ENCODE results near the gene LTBP3. TPM values are rescaled to one million over a fixed set of nuclear protein-coding genes. Genes with fewer than 3 reads are reported as not detected.
"Not testable (repeated sequence)": the region's sequence is repeated elsewhere in the genome, so short reads cannot be mapped to it uniquely, and the experiment has no call there.

Gene LTBP3
- total RNA-seq, 2 experiments from 2014 or later: 39.7 to 45.7 TPM

DNA sequence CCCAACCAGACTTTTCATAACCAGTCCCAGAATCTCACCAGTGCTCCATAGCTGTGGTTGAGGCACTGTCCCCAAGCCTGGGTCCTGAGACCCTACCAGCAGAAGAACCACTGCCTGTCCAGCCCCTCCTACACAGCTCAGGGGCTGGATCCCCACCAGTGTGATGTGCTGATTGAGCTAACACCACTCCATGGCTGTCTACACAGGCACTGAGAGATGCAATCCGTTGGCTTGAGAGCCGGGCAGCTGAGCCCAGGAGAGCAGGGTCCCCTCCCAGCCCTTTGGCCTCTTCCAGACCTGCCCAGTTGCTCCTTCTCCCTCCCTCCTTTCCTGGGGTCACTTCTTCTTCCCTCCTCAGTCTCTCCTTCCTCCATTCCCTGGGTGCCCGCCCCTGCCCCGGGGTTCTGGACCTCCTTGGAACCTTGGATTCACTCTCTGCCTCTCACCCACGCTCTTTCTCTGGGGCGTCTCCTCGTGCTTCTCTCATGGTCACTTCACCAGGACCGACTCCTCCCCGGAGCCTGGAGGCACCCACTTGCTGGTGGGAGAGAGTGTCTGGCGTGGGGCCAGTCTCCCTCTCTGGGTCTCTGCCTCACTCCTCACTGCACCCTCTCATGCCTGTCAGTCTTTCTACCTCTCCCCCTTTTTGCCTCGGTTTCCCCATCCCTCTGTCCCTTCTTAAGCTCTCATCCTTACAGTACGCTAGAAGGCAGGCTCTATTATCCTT, 34.0 kb downstream of the LTBP3 start:
- peaks cover 58% of the 10 kb centered on the region for H3K4me1 Mint-ChIP-seq (ENCODE audit: low read depth)
- intact Hi-C loops (cut with micrococcal nuclease): no loop called here
- no peaks in the 10 kb centered on the region for H3K9me3 Mint-ChIP-seq
- no peak for DNase-seq
- peaks cover 10% of the 10 kb centered on the region for H3K36me3 Mint-ChIP-seq (ENCODE audit: low read depth)
- H3K27ac Mint-ChIP-seq: peak overlapping the region; percentile 77
- peak overlapping the region; percentile 65 for H3K4me3 Mint-ChIP-seq
- CTCF ChIA-PET: interaction anchor here (1.4 to 4.4 kb wide), 3 partner anchors 15 to 108 kb away, joined by 4 to 23 read pairs (median 5); no protein-coding TSS in a partner anchor
- no peaks in the 10 kb centered on the region for H3K27me3 Mint-ChIP-seq (ENCODE audit: low read depth)

DNA sequence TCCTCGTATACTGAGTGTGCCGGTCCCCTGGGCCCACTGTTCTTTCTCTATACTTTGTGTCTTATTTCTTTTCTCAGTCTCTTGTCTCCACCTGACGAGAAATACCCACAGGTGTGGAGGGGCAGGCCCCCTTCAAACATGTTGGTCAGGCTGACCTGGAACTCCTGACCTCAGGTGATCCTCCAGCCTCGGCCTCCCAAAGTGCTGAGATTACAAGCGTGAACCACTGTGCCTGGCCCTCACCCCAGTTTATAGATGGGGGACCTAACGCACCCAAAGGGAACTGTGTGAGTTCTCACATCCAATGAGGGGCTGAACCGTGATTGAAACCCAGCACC, 34.6 kb downstream of the LTBP3 start:
- H3K9me3 Mint-ChIP-seq: not testable (repeated sequence)

DNA sequence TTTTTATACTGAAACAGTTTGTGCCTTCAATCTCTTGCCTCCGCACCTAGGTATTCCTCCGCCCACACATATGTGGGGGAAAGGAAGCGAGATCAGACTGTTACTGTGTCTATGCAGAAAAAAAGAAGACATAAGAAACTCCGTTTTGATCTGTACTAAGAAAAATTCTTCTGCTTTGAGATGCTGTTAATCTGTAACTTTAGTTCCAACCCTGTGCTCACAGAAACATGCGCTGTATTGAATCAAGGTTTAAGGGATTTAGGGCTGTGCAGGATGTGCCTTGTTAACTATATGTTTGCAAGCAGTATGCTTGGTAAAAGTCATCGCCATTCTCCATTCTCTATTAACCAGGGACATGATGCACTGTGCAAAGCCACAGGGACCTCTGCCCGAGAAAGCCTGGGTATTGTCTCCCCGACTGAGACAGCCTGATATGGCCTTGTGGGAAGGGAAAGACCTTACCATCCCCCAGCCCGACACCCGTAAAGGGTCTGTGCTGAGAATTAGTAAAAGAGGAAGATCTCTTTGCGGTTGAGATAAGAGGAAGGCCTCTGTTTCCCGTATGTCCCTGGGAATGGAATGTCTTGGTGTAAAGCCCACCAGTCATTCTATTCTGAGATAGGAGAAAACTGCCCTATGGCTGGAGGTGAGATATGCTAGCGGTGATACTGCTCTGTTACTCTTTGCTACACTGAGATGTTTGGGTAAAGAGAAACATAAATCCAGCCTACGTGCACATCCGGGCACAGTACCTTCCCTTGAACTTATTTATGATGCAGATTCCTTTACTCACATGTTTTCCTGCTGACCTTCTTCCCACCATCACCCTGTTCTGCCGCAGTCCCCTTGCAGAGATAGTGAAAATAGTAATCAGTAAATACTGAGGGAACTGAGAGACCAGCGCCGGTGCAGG, 35.2 kb downstream of the LTBP3 start:
- DNase-seq: peak; percentile 56
- Mint-ChIP-seq H3K4me1 (ENCODE audit: low read depth) (peaks cover 50% of the 10 kb centered on the region), H3K27ac (peak overlapping the region; percentile 77), H3K4me3 (peak overlapping the region; percentile 65)
- H3K36me3 Mint-ChIP-seq (ENCODE audit: low read depth); H3K9me3 Mint-ChIP-seq; H3K27me3 Mint-ChIP-seq (ENCODE audit: low read depth): not testable (repeated sequence)
- CTCF ChIA-PET: interaction anchor here (1.7 kb wide), 1 partner anchor 107 kb away, joined by 4 read pairs; no protein-coding TSS in a partner anchor
- intact Hi-C loops (cut with micrococcal nuclease): loop anchor here (2.0 kb wide), 1 partner anchor 18 kb away; no protein-coding TSS in a partner anchor

More for the DNA sequence above, 34.6 kb downstream of the LTBP3 start:
- peaks cover 53% of the 10 kb centered on the region for H3K4me1 Mint-ChIP-seq (ENCODE audit: low read depth)
- not testable (repeated sequence) for H3K27me3 Mint-ChIP-seq (ENCODE audit: low read depth); H3K36me3 Mint-ChIP-seq (ENCODE audit: low read depth); DNase-seq
- CTCF ChIA-PET: interaction anchor here (1.7 to 4.4 kb wide), 2 partner anchors 17 to 108 kb away, joined by 4 to 23 read pairs; no protein-coding TSS in a partner anchor
- peak overlapping the region; percentile 77 for H3K27ac Mint-ChIP-seq
- intact Hi-C loops (cut with micrococcal nuclease): loop anchor here (2.0 kb wide), 1 partner anchor 17 kb away; no protein-coding TSS in a partner anchor
- H3K4me3 Mint-ChIP-seq: peak overlapping the region; percentile 65

DNA sequence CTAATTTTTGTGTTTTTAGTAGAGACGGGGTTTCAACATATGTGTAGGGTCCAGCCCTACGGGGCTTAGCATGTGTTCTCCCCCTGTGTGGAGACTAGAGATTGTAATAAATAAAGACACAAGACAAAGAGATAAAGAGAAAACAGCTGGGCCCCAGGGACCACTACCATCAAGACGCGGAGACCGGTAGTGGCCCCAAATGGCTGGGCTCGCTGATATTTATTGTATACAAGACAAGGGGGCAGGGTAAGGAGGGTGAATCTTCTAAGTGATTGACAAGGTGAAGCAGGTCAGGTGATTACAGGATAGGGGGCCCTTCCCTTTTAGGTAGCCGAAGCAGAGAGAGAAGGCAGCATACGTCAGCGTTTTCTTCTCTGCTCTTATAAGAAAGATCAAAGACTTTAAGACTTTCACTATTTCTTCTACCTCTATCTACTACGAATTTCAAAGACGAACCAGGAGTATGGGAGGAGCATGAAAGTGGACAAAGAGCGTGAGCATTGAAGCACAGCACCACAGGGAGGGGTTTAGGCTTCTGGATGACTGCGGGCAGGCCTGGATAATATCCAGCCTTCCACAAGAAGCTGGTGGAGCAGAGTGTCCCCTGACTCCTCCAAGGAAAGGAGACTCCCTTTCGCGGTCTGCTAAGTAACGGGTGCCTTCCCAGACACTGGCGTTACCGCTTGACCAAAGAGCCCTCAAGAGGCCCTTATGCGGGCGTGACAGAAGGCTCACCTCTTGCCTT, 36.2 kb downstream of the LTBP3 start:
- not testable (repeated sequence) for H3K27me3 Mint-ChIP-seq (ENCODE audit: low read depth); H3K36me3 Mint-ChIP-seq (ENCODE audit: low read depth); H3K9me3 Mint-ChIP-seq
- intact Hi-C loops (cut with micrococcal nuclease): loop anchor here (2.0 kb wide), 1 partner anchor 19 kb away; no protein-coding TSS in a partner anchor
- Mint-ChIP-seq H3K4me1 (ENCODE audit: low read depth) (peaks cover 45% of the 10 kb centered on the region), H3K4me3 (peak overlapping the region; percentile 65), H3K27ac (peak overlapping the region; percentile 77)
- DNase-seq: peak; percentile 56
- CTCF ChIA-PET: interaction anchor here (1.3 kb wide), 1 partner anchor 11 kb away, joined by 5 read pairs; no protein-coding TSS in a partner anchor

DNA sequence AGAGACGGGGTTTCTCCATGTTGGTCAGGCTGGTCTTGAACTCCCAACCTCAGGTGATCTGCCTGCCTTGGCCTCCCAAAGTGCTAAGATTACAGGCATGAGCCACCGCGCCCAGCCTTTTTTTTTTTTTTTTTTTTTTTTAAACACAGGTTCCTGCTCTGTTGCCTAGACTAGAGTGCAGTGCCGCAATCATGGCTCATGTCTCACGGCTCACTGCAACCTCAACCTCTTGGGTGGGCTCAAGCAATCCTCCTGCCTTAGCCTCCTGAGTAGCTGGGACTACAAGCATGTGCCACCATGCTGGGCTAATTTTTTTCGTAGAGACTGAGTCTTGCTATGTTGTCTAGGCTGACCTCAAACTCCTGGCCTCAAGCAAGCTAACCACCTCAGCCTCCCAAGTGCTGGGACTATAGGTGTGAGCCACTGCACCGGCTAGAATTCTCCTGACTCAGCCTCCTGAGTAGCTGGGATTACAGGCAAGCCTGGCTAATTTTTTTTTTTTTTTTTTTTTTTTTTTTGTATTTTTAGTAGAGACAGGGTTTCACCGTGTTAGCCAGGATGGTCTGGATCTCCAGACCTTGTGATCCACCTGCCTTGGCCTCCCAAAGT, 39.1 kb downstream of the LTBP3 start:
- CTCF ChIA-PET: interaction anchor here (1.1 to 1.5 kb wide), 2 partner anchors 103 to 189 kb away, joined by 3 to 4 read pairs; no protein-coding TSS in a partner anchor
- H3K27me3 Mint-ChIP-seq (ENCODE audit: low read depth); H3K9me3 Mint-ChIP-seq; H3K4me3 Mint-ChIP-seq; H3K27ac Mint-ChIP-seq; intact Hi-C loops (cut with micrococcal nuclease); DNase-seq; H3K36me3 Mint-ChIP-seq (ENCODE audit: low read depth): not testable (repeated sequence)
- peaks cover 27% of the 10 kb centered on the region for H3K4me1 Mint-ChIP-seq (ENCODE audit: low read depth)

DNA sequence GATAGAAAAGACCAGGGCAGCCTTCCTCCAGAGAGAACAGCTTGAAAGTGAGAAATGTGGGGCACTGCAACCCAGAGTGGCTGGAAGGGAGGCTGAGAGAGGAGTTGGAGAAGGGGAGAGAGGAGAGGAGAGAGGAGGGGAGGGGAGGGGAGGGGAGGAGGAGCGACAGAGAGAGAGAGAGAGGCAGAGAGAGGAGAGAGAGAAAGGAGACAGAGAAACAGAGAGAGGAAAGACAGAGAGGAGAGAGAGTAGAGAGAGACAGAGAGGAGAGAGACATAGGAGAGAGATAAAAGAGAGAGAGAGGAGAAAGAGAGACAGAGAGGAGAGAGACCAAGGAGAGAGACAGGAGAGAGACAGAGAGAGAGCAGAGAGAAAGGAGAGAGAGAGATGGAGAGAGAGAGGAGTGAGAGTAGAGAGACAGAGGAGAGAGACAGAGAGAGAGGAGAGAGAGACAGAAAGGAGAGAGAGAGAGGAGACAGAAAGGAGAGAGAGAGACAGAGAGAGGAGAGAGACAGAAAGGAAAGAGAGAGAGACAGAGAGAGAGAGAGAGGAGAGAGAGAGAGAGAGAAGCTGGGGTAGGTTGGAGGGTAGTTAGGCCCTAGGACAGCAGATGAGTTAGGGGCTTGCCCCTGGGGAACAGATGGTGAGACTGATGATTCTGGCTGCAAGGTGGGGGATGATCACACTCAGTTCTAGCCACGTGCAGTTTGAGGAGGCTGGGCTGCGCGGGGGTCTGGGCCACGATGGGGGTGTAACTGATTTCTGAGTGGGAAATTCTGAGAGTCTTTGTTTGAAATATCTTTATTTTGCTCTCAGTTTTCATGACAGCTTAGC, 41.8 kb downstream of the LTBP3 start:
- H3K9me3 Mint-ChIP-seq: no peaks in the 10 kb centered on the region
- peaks cover 3% of the 10 kb centered on the region for H3K4me1 Mint-ChIP-seq (ENCODE audit: low read depth)
- H3K27ac Mint-ChIP-seq: peak overlapping the region; percentile 38
- CTCF ChIA-PET: interaction anchor here (0.6 to 0.7 kb wide), 2 partner anchors 24 to 101 kb away, joined by 3 to 4 read pairs; no protein-coding TSS in a partner anchor
- no peak overlapping the region for H3K4me3 Mint-ChIP-seq
- no peak for DNase-seq
- no peaks in the 10 kb centered on the region for H3K27me3 Mint-ChIP-seq (ENCODE audit: low read depth)
- no peaks in the 10 kb centered on the region for H3K36me3 Mint-ChIP-seq (ENCODE audit: low read depth)
- intact Hi-C loops (cut with micrococcal nuclease): no loop called here

DNA sequence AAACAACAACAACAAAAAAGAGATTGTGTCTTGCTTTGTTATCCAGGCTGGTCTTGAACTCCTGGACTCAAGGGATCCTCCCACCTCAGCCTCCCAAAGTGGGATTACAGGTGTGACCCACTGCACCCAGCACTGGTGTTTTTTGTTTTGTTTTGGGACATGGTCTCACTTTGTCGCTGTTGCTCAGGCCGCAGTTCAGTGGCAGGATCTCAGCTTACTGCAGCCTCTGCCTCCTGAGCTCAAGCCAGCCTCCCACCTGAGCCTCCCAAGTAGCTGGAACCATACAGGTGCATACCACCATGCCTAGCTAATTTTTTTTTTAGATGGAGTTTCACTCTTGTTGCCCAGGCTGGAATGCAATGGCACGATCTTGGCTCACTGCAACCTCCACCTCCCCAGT, 45.8 kb downstream of the LTBP3 start:
- not testable (repeated sequence) for H3K27ac Mint-ChIP-seq; H3K9me3 Mint-ChIP-seq; DNase-seq; H3K36me3 Mint-ChIP-seq (ENCODE audit: low read depth); H3K27me3 Mint-ChIP-seq (ENCODE audit: low read depth); H3K4me3 Mint-ChIP-seq
- peaks cover 16% of the 10 kb centered on the region for H3K4me1 Mint-ChIP-seq (ENCODE audit: low read depth)
- CTCF ChIA-PET: interaction anchor here (0.6 to 17.7 kb wide), 7 partner anchors 41 to 1648 kb away, joined by 3 to 359 read pairs (median 5); partner anchors contain the start of gene NEAT1
- intact Hi-C loops (cut with micrococcal nuclease): loop anchor here (5.0 kb wide), 1 partner anchor 235 kb away; no protein-coding TSS in a partner anchor

DNA sequence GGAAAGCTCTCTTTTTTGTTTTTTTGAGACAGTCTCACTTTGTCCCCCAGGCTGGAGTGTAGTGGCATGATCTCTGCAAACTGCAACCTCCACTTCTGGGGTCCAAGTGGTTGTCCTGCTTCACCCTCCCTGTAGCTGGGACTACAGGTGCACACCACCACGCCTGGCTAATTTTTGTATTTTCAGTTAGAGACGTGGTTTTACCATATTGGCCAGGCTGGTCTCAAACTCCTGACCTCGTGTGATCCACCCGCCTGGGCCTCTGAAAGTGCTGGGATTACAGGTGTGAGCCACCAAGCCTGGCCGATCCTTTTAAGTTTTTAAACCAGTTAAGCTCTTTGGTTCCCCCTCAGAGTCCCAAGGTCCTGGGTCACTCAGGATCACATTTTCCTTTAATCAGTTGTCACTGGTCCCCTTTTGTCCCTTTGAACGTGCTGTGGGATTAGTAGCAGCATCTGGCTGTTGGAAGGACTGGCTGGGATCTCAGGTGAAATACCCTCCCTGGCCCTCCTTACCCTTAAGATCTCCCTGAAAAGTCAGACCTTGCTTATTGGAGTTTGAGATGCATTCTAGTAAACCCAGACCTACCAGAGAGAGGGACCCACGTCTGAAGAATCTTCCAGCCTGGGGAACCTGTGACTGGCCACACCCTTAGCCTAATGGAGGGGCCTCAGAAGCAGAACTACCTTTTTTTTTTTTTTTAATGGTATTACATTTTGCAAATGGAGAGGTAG, 51.2 kb downstream of the LTBP3 start:
- CTCF ChIA-PET: interaction anchor here (0.6 to 17.7 kb wide), 9 partner anchors 9 to 192 kb away, joined by 3 to 359 read pairs (median 6); partner anchors contain the start of genes MALAT1 and NEAT1
- no peak overlapping the region for H3K27ac Mint-ChIP-seq
- H3K36me3 Mint-ChIP-seq (ENCODE audit: low read depth): no peaks in the 10 kb centered on the region
- intact Hi-C loops (cut with micrococcal nuclease): loop anchor here (2.0 kb wide), 1 partner anchor 34 kb away; no protein-coding TSS in a partner anchor
- DNase-seq: peak; percentile 80
- no peak overlapping the region for H3K4me3 Mint-ChIP-seq
- no peaks in the 10 kb centered on the region for H3K27me3 Mint-ChIP-seq (ENCODE audit: low read depth)
- no peaks in the 10 kb centered on the region for H3K9me3 Mint-ChIP-seq
- H3K4me1 Mint-ChIP-seq (ENCODE audit: low read depth): peaks cover 40% of the 10 kb centered on the region

DNA sequence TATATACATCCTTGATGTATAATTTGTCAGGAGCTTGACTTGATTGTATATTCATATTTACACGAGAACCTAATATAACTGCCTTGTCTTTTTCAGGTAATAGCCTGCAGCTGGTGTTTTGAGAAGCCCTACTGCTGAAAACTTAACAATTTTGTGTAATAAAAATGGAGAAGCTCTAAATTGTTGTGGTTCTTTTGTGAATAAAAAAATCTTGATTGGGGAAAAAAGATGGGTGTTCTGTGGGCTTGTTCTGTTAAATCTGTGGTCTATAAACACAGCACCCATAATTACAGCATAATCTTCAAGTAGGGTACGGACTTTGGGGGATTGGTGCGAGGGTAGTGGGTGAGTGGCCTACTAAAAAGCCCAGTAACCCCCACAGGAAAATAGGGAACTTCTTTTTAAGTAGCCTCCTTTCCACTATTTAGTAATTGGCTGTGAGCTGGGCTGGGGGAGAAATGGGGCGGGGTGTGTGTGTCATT, 51.8 kb downstream of the LTBP3 start:
- intact Hi-C loops (cut with micrococcal nuclease): loop anchor here (2.0 kb wide), 1 partner anchor 34 kb away; no protein-coding TSS in a partner anchor

More for the DNA sequence above, 51.8 kb downstream of the LTBP3 start:
- no peaks in the 10 kb centered on the region for H3K9me3 Mint-ChIP-seq
- no peak overlapping the region for H3K27ac Mint-ChIP-seq
- H3K4me1 Mint-ChIP-seq (ENCODE audit: low read depth): peaks cover 40% of the 10 kb centered on the region
- H3K36me3 Mint-ChIP-seq (ENCODE audit: low read depth): no peaks in the 10 kb centered on the region
- H3K4me3 Mint-ChIP-seq: no peak overlapping the region
- no peak for DNase-seq
- H3K27me3 Mint-ChIP-seq (ENCODE audit: low read depth): no peaks in the 10 kb centered on the region
- CTCF ChIA-PET: interaction anchor here (0.5 to 17.7 kb wide), 5 partner anchors 10 to 86 kb away, joined by 3 to 359 read pairs (median 8); partner anchors contain the start of gene NEAT1
